IMR-90 (cell line): Measurements from ENCODE around the gene DNAH17. TPM values are rescaled to one million over a fixed set of nuclear protein-coding genes. Genes with fewer than 3 reads are reported as not detected.

ENCODE experiments used
- ATAC-seq: fragments of 200-7000 bp; cut with Tn5 transposase; 2 replicates; pipeline ENCODE4 v1.9.1; 2020; ENCODE audit warnings: low read depth, mild to moderate bottlenecking, moderate library complexity
- BruUV-seq: library from RNA; stranded (reverse); fragments of 400-500 nt; replicated peaks from 2 replicates; lab custom pipeline; 2021; lab: Mats Ljungman, UMichigan
- CTCF ChIA-PET: fragments of 300-600 bp; formaldehyde crosslinking; extraction: SDS; loops from one replicate; lab custom pipeline; 2021; ENCODE audit warnings: antibody characterized with exemption; lab: Yijun Ruan, JAX
- POLR2A ChIA-PET: fragments of 300-600 bp; sonication (Branson Sonifier 250); formaldehyde crosslinking; loops from one replicate; lab custom pipeline; 2022; ENCODE audit warnings: antibody characterized with exemption; ENCODE audit not compliant: unreplicated experiment; lab: Charles Lee
- DNase-seq: peaks from one replicate; pipeline ENCODE4 v3.0.0; 2013
- H2AFZ ChIP-seq: replicated peaks from 2 replicates; pipeline ENCODE3; 2013; ENCODE audit warnings: low read length, mild to moderate bottlenecking; ENCODE audit not compliant: poor library complexity
- H2AK5ac ChIP-seq: 2 replicates; pipeline ENCODE4 v1.6.1; 2013; ENCODE audit warnings: low read depth, low read length, inconsistent platforms
- H2AK9ac ChIP-seq: replicated peaks from 2 replicates; pipeline ENCODE3; 2013; ENCODE audit warnings: mild to moderate bottlenecking, low read depth, low read length, moderate library complexity; ENCODE audit not compliant: poor library complexity
- H2BK120ac ChIP-seq: 2 replicates; pipeline ENCODE4 v1.6.1; 2013; ENCODE audit warnings: low read depth, low read length, inconsistent platforms
- H2BK15ac ChIP-seq: 3 replicates; pipeline ENCODE4 v1.6.1; 2013; ENCODE audit warnings: low read depth, low read length, inconsistent platforms
- H2BK20ac ChIP-seq: 2 replicates; pipeline ENCODE4 v1.6.1; 2013; ENCODE audit warnings: low read depth, mild to moderate bottlenecking, inconsistent platforms, low read length, moderate library complexity
- H2BK5ac ChIP-seq: 2 replicates; pipeline ENCODE4 v1.6.1; 2013; ENCODE audit warnings: mild to moderate bottlenecking, low read depth, low read length, inconsistent platforms; ENCODE audit not compliant: poor library complexity, severe bottlenecking
- H3K14ac ChIP-seq: replicated peaks from 2 replicates; pipeline ENCODE4 v1.6.1; 2013; ENCODE audit warnings: low read depth, low read length, inconsistent platforms
- H3K18ac ChIP-seq: 2 replicates; pipeline ENCODE4 v1.6.1; 2013; ENCODE audit warnings: low read depth, low read length, control low read depth
- H3K23ac ChIP-seq: 2 replicates; pipeline ENCODE4 v1.6.1; 2013; ENCODE audit warnings: low read depth, low read length, inconsistent platforms
- H3K27ac ChIP-seq: 2 replicates; pipeline ENCODE4 v1.5.1; 2013; ENCODE audit warnings: mild to moderate bottlenecking, control low read depth, low read length; ENCODE audit not compliant: insufficient read depth
- H3K27me3 ChIP-seq: 2 replicates; pipeline ENCODE4 v1.6.1; 2013; ENCODE audit warnings: low read length; ENCODE audit not compliant: control insufficient read depth, insufficient read depth
- H3K36me3 ChIP-seq: 2 replicates; pipeline ENCODE4 v1.6.1; 2013; ENCODE audit warnings: low read length, mixed read lengths; ENCODE audit not compliant: control insufficient read depth, insufficient read depth
- H3K4ac ChIP-seq: 2 replicates; pipeline ENCODE4 v1.6.1; 2013; ENCODE audit warnings: low read depth, low read length, inconsistent platforms
- H3K4me1 ChIP-seq: 2 replicates; pipeline ENCODE4 v1.6.1; 2013; ENCODE audit warnings: low read length, mixed read lengths; ENCODE audit not compliant: control insufficient read depth, insufficient read depth
- H3K4me2 ChIP-seq: 2 replicates; pipeline ENCODE4 v1.6.1; 2013; ENCODE audit warnings: low read depth, mild to moderate bottlenecking, control low read depth, low read length, moderate library complexity
- H3K4me3 ChIP-seq: 2 replicates; pipeline ENCODE4 v1.5.1; 2013; ENCODE audit warnings: low read depth, mild to moderate bottlenecking, control low read depth, low read length, moderate library complexity; ENCODE audit not compliant: insufficient read depth
- H3K56ac ChIP-seq: 2 replicates; pipeline ENCODE4 v1.6.1; 2013; ENCODE audit warnings: low read length, inconsistent platforms; ENCODE audit not compliant: insufficient read depth; ENCODE audit errors: extremely low read depth
- H3K79me1 ChIP-seq, 2 experiments: 2 replicates each; pipeline ENCODE4 v1.6.1; 2013; ENCODE audit warnings: low read length in 2 of 2, inconsistent platforms in 1 of 2, low read depth in 1 of 2
- H3K9ac ChIP-seq: 2 replicates; pipeline ENCODE4 v1.6.1; 2013; ENCODE audit warnings: low read depth, low read length, control low read depth
- H3K9me1 ChIP-seq: 2 replicates; pipeline ENCODE4 v1.6.1; 2013; ENCODE audit warnings: low read length, inconsistent platforms; ENCODE audit not compliant: insufficient read depth
- H3K9me3 ChIP-seq: 2 replicates; pipeline ENCODE4 v1.6.1; 2013; ENCODE audit warnings: low read length; ENCODE audit not compliant: control insufficient read depth, insufficient read depth
- H4K20me1 ChIP-seq: 2 replicates; pipeline ENCODE4 v1.6.1; 2013; ENCODE audit warnings: low read length, inconsistent platforms; ENCODE audit not compliant: insufficient read depth
- H4K5ac ChIP-seq: 2 replicates; pipeline ENCODE4 v1.6.1; 2013; ENCODE audit warnings: mild to moderate bottlenecking, low read depth, low read length, control low read depth
- H4K8ac ChIP-seq, 2 experiments: 2 replicates each; pipeline ENCODE4 v1.6.1; 2013; ENCODE audit warnings: low read depth in 2 of 2, low read length in 2 of 2, control low read depth in 1 of 2, inconsistent platforms in 1 of 2
- H4K91ac ChIP-seq: 2 replicates; pipeline ENCODE4 v1.6.1; 2013; ENCODE audit warnings: low read depth, low read length, inconsistent platforms; ENCODE audit not compliant: insufficient read depth
- BHLHE40 ChIP-seq: fragments of 150-350 bp; IDR thresholded peaks from 2 replicates; pipeline ENCODE4 v1.6.1; 2016; ENCODE audit warnings: mild to moderate bottlenecking, low read depth, low read length
- CEBPB ChIP-seq: IDR thresholded peaks from 2 replicates; pipeline ENCODE4 v1.6.1; 2012; ENCODE audit warnings: low read depth, low read length, improper control_type of control experiment
- CHD1 ChIP-seq: IDR thresholded peaks from 2 replicates; pipeline ENCODE4 v1.6.1; 2012; ENCODE audit warnings: low read depth, low read length, improper control_type of control experiment
- CTCF ChIP-seq: conservative IDR thresholded peaks from 2 replicates; pipeline ENCODE4 v1.5.1; 2012; ENCODE audit warnings: mild to moderate bottlenecking, low read depth, low read length, improper control_type of control experiment
- ELK1 ChIP-seq: fragments of 150-350 bp; IDR thresholded peaks from 2 replicates; pipeline ENCODE4 v1.6.1; 2016; ENCODE audit warnings: low read depth, mild to moderate bottlenecking, low read length, moderate library complexity, borderline replicate concordance
- FOS ChIP-seq: fragments of 150-350 bp; IDR thresholded peaks from 2 replicates; pipeline ENCODE4 v1.6.1; 2016; ENCODE audit warnings: low read depth, low read length
- MAFK ChIP-seq: IDR thresholded peaks from 2 replicates; pipeline ENCODE4 v1.6.1; 2012; ENCODE audit warnings: low read depth, low read length, improper control_type of control experiment
- MAZ ChIP-seq: IDR thresholded peaks from 2 replicates; pipeline ENCODE4 v1.6.1; 2012; ENCODE audit warnings: low read depth, mild to moderate bottlenecking, low read length, improper control_type of control experiment, moderate library complexity, borderline replicate concordance
- MXI1 ChIP-seq: IDR thresholded peaks from 2 replicates; pipeline ENCODE4 v1.6.1; 2012; ENCODE audit warnings: low read depth, mild to moderate bottlenecking, low read length, moderate library complexity, borderline replicate concordance
- NFE2L2 ChIP-seq: fragments of 150-350 bp; IDR thresholded peaks from 2 replicates; pipeline ENCODE4 v1.6.1; 2016; ENCODE audit warnings: low read depth, mild to moderate bottlenecking, low read length
- POLR2A ChIP-seq: IDR thresholded peaks from 2 replicates; pipeline ENCODE4 v1.6.1; 2012; ENCODE audit warnings: mild to moderate bottlenecking, low read depth, low read length
- RAD21 ChIP-seq: IDR thresholded peaks from 2 replicates; pipeline ENCODE4 v1.6.1; 2012; ENCODE audit warnings: low read length, improper control_type of control experiment
- RCOR1 ChIP-seq: IDR thresholded peaks from 2 replicates; pipeline ENCODE4 v1.6.1; 2012; ENCODE audit warnings: mild to moderate bottlenecking, low read length, improper control_type of control experiment; ENCODE audit not compliant: insufficient replicate concordance
- RFX5 ChIP-seq: IDR thresholded peaks from 2 replicates; pipeline ENCODE4 v1.8.0; 2012; ENCODE audit warnings: low read depth, mild to moderate bottlenecking, low read length, moderate library complexity
- SMC3 ChIP-seq: fragments of 150-350 bp; IDR thresholded peaks from 2 replicates; pipeline ENCODE4 v1.6.1; 2016; ENCODE audit warnings: low read depth, mild to moderate bottlenecking, antibody characterized with exemption, low read length, moderate library complexity
- USF2 ChIP-seq: fragments of 150-350 bp; IDR thresholded peaks from 2 replicates; pipeline ENCODE4 v1.6.1; 2017; ENCODE audit warnings: mild to moderate bottlenecking, antibody characterized with exemption, low read length, low read depth
- WGBS, 2 experiments: methylation state at CpG; one replicate each; pipeline versions ENCODE4 v1.1.5 to v1.1.7; 2013; ENCODE audit warnings: missing lambda C conversion rate in 2 of 2; ENCODE audit not compliant: insufficient read length in 1 of 2; ENCODE audit errors: extremely low coverage in 2 of 2; 5-methylcytosine and 5-hydroxymethylcytosine counted together
- dilution Hi-C: fragments of 300-500 bp; cut with HindIII; formaldehyde crosslinking; loops from one replicate; pipeline ENCODE4 v1.14.3; 2018; ENCODE audit warnings: low sequenced_read_pairs; ENCODE audit not compliant: unreplicated experiment
- in situ Hi-C: fragments of 300-500 bp; cut with MboI; formaldehyde crosslinking; loops from 3 replicates; pipeline ENCODE4 v1.14.3; 2019; ENCODE audit warnings: low sequenced_read_pairs, inconsistent platforms, mixed read lengths
- intact Hi-C: fragments of 100-400 bp; cut with micrococcal nuclease; formaldehyde crosslinking; loops from 2 replicates; pipeline ENCODE4 v1.10.0; 2022
- polyA plus RNA-seq, 3 experiments: library from polyadenylated mRNA; depleted of rRNA; stranded (reverse); fragments of >200 nt; gene quantifications; 2 replicates each; pipeline ENCODE4 v1.2.3, GENCODE V29; 2012; ENCODE audit warnings: low replicate concordance in 1 of 3
- total RNA-seq: library from RNA; depleted of rRNA; stranded (reverse); fragments of >200 nt; gene quantifications from 2 replicates; pipeline ENCODE4 v1.2.3, GENCODE V29; 2012

The DNAH17 gene
- total and polyA plus RNA-seq, 2 of the 4 experiments (the other 2 are of a cell fraction): not detected

- Histone ChIP-seq H3K9me1 (no peaks in the 10 kb centered on the region), H3K9me3 (no peaks in the 10 kb centered on the region), H3K18ac (no peak overlapping the region), H3K27ac (no peak overlapping the region), H2BK20ac (no peak overlapping the region), H3K36me3 (no peaks in the 10 kb centered on the region), H2AFZ (no peak overlapping the region), H3K56ac (no peak overlapping the region), H3K4me2 (no peak overlapping the region), H3K23ac (no peak overlapping the region), H3K27me3 (peaks cover 8% of the 10 kb centered on the region; the same call in 1 of the 2 replicates), H3K14ac (no peak overlapping the region), H4K8ac (no peak overlapping the region), H3K4me3 (no peak overlapping the region), H3K9ac (no peak overlapping the region), H2BK15ac (no peak overlapping the region), H4K20me1 (no peaks in the 10 kb centered on the region), H2BK5ac (no peak overlapping the region), H3K79me1 (no peaks in the 10 kb centered on the region), H4K5ac (no peak overlapping the region), H2AK5ac (no peak overlapping the region), H2AK9ac (no peak overlapping the region), H4K91ac (no peak overlapping the region), H2BK120ac (no peak overlapping the region), H3K4ac (no peak overlapping the region), H3K4me1 (no peaks in the 10 kb centered on the region)
- ATAC-seq (no peak), DNase-seq (no peak)
- no peak for TF ChIP-seq SMC3
- TF ChIP-seq RCOR1: no peak
- TF ChIP-seq RAD21: no peak
- no peak for TF ChIP-seq MXI1
- no peak for TF ChIP-seq CHD1
- no peak for TF ChIP-seq BHLHE40
- TF ChIP-seq FOS: no peak
- TF ChIP-seq POLR2A: no peak
- no peak for TF ChIP-seq ELK1
- no peak for TF ChIP-seq CTCF
- no peak for TF ChIP-seq RFX5
- no peak for TF ChIP-seq MAZ
- TF ChIP-seq CEBPB: no peak
- TF ChIP-seq MAFK: no peak
- TF ChIP-seq NFE2L2: no peak
- TF ChIP-seq USF2: no peak
- in situ Hi-C loops (no loop called here), dilution Hi-C loops (no loop called here), intact Hi-C loops (no loop called here)
- ChIA-PET POLR2A (no interaction called here), CTCF (no interaction called here)
- BruUV-seq: no TSS peak
- no CpG with 5 or more reads among the region's 10 CpGs for WGBS, 2 experiments
Measured at GRCh38 chr17:78528541-78528940, 48.7 kb downstream of the DNAH17 start.
